GM21786 (cell line): Measurements from ENCODE around the gene SLC25A10.

ENCODE experiments used
- ATAC-seq: cut with Tn5 transposase; IDR thresholded peaks from one replicate; pipeline ENCODE4 v1.9.1; 2021; ENCODE audit not compliant: unreplicated experiment

The SLC25A10 gene

DNA sequence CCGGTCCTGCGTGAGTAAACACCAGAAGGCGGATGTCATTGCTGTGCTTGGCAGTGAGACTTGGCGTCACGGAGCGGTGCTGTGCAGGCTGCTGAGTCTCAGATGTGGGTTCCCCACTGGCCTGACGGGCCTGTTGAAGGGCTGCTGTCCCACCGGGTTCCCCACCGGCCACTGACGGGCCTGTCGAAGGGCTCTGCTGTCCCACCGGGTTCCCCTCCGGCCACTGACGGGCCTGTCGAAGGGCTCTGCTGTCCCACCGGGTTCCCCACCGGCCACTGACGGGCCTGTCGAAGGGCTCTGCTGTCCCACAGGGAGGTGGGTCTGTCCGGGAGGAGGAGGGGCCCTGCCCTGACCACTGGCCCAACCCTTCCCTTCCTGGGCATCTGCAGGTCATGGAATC lies 25.5 kb upstream of the SLC25A10 start:
- no peak for ATAC-seq

DNA sequence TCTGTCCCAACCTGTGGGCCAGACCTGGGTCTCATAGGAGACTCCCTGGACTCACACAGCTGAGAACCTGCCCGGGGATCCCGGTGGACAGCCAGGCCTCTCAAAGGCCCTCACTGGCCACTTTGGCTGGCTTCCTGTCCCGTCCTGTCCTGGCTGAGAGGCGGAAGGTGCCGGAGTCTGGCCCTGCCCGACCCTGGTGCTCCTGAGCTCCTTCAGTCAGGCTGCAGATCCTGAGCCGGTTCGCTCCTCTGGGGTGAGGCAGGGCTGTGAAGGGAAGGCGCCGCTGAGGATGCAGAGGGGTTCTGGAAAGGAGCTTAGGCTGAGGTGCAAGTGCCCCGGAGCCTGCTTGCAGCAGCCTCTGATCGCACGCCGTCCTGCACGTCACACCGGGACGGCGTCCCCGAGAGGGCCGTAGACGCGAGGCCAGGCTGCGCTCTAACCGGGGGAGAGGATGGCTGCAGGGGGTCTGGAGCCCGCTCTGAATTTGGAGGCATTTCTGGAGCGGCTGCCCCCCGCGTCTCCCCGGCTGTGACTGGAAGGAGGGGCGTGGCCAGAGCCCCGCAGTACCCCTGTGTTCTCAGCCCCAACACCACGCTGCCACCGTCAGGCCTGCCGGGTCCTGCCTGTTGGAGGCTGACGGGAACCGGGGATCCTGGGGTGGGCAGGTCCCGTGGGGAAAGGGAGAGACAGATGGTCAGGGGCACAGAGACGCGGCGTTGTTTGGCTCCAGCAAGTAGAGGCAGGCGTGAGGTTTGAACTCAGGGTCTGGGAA lies 24.1 kb upstream of the SLC25A10 start:
- ATAC-seq: no peak

DNA sequence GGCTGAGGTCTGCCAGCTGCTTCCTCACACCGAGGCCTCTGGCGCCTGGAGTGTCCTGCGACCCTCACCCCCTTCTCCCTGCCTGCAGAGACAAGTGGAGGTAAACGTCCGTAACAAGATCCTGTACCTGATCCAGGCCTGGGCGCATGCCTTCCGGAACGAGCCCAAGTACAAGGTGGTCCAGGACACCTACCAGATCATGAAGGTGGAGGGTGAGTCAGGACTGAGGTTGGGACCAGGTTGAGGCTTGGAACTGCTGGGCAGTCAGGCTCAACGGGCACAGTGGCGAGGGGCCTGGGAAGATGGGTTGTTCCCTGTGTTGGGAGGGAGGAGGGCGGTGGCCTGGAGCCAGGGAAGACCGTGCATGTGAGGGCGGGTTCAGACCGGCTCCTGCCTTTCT lies 23.5 kb upstream of the SLC25A10 start:
- no peak for ATAC-seq

GRCh38 chr17:81690066-81690465 lies 22.0 kb upstream of the SLC25A10 start:
- no peak for ATAC-seq

- no peak for ATAC-seq
Observed at GRCh38 chr17:81690549-81690948, 21.5 kb upstream of the SLC25A10 start.

- no peak for ATAC-seq
Observed at GRCh38 chr17:81691196-81691595, 20.9 kb upstream of the SLC25A10 start.

- ATAC-seq: no peak
Observed at GRCh38 chr17:81691608-81692007, 20.5 kb upstream of the SLC25A10 start.

DNA sequence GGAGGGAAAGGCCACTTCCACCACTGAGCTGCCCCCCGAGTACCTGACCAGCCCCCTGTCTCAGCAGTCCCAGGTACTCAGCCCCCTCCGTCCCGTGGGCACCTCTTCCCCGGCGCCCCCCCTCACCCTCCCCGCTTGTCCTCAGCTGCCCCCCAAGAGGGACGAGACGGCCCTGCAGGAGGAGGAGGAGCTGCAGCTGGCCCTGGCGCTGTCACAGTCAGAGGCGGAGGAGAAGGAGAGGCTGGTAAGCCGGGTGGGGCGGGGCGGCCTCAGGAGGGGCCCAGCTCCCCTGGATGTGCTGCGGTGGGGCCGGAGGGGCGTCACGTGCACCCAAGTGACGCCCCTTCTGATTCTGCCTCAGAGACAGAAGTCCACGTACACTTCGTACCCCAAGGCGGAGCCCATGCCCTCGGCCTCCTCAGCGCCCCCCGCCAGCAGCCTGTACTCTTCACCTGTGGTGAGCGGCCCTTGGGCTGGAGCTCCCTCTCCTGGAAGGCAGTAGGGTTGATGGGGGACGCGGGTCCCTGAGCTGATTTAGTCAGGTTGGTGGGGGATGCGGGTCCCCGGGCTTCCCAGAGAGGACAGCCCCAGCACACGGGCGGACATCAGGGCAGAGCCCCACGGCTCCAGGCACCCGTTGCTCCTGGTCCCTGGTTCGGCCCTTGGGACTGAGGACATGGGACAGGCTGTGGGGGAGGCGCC lies 18.4 kb upstream of the SLC25A10 start:
- ATAC-seq: no peak

GRCh38 chr17:81694810-81695209 lies 17.3 kb upstream of the SLC25A10 start:
- ATAC-seq: no peak

- ATAC-seq: no peak
Observed at GRCh38 chr17:81695211-81695610, 16.9 kb upstream of the SLC25A10 start.

- no peak for ATAC-seq
Observed at GRCh38 chr17:81695801-81696200, 16.3 kb upstream of the SLC25A10 start.

DNA sequence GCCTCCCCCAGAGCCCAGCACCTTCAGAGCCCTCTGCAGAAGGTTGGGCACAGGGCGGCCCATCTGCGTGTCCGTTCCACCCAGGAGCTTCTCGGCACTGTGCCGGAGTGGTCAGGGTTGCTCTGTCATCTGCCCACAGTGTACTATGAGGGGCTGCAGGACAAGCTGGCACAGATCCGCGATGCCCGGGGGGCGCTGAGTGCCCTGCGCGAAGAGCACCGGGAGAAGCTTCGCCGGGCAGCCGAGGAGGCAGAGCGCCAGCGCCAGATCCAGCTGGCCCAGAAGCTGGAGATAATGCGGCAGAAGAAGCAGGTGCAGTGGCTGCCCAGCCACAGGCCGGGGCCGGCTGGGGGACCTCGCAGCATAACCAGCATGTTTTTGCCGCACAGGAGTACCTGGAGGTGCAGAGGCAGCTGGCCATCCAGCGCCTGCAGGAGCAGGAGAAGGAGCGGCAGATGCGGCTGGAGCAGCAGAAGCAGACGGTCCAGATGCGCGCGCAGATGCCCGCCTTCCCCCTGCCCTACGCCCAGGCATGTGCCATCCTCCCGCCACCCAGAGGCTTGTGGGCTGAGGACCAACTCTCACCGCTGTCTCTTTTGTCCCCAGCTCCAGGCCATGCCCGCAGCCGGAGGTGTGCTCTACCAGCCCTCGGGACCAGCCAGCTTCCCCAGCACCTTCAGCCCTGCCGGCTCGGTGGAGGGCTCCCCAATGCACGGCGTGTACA lies 15.7 kb upstream of the SLC25A10 start:
- ATAC-seq: no peak

GRCh38 chr17:81697261-81698044 lies 14.6 kb upstream of the SLC25A10 start:
- no peak for ATAC-seq

DNA sequence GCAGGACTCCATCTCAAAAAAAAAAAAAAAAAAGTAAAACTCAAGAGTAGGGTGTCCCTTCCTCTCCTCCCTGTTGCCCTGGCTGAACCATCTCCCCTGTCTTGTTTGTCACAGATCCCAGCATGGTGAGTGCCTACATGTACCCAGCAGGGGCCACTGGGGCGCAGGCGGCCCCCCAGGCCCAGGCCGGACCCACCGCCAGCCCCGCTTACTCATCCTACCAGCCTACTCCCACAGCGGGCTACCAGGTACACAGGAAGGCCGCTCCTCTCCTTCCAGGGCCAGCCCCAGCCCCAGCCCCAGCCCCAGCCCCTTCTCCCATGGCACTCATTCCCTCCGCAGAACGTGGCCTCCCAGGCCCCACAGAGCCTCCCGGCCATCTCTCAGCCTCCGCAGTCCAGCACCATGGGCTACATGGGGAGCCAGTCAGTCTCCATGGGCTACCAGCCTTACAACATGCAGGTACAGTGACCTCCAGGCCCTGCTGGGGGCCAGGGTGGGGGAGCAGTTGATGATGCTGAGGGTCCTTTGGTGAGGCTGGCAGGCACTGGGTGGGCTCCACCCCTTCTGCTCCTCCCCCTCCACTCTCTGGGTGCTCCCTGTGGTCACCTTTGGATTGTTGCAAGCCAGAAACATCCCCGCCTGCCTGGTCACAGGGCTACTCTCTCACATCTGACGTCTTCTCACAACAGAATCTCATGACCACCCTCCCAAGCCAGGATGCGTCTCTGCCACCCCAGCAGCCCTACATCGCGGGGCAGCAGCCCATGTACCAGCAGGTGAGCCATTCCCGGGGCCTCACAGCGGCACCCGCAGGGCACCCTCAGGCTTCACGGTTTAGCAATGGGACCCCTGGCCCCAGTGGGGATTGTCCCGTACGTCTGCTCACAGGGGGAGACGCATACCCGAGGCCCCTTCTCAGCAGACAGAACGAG lies 11.5 kb upstream of the SLC25A10 start:
- no peak for ATAC-seq

DNA sequence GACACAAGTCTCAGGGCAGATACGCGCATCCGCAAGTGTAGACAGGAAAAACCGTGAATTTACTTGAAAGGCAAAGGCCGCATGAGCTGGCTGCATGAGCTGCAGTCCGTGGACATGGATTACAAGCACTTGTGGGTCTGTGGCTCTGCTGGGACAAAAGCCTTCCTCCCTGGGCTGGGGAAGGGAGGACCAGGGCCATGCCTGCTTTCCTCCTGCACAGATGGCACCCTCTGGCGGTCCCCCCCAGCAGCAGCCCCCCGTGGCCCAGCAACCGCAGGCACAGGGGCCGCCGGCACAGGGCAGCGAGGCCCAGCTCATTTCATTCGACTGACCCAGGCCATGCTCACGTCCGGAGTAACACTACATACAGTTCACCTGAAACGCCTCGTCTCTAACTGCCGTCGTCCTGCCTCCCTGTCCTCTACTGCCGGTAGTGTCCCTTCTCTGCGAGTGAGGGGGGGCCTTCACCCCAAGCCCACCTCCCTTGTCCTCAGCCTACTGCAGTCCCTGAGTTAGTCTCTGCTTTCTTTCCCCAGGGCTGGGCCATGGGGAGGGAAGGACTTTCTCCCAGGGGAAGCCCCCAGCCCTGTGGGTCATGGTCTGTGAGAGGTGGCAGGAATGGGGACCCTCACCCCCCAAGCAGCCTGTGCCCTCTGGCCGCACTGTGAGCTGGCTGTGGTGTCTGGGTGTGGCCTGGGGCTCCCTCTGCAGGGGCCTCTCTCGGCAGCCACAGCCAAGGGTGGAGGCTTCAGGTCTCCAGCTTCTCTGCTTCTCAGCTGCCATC lies 10.6 kb upstream of the SLC25A10 start:
- ATAC-seq: no peak

DNA sequence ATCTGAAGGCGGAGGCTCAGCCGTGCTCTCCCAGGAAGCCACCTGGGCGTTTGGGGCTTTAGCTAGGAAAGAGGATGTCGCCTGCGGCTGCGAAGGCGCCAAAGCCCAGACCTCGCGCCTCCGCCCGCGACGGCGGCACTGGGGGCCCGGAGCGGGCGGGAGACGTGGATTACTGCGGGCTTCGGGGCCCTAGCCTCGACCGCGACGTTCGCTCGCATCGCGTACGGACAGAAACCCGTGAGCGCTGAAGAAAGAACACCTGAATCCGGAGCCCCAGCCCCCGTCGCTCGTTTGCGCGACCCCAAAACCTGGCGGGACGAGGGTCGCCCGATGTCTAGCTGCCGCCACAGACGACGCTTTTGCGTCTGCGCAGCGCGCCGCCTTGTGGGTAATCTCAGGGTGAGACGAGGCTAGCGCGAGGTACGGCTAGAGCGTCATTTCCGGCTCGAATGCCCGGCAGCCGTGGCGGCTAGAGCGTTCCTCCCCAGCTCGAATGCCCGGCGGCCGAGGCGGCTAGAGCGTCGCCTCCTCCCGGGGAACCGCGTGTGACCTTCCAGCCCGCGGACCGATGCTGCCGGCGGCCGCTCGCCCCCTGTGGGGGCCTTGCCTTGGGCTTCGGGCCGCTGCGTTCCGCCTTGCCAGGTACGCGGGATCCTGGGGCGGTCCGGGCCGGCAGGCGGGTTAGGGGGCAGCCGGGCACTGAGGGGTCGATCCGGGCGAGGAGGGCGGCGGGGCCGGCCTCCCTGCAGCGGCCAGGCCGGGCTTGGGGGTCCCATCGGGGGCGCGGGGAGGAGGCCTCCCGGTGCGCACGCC lies 8.9 kb upstream of the SLC25A10 start, which contains the start of gene MRPL12:
Gene MRPL12, plus strand, starts transcription at position 434 of the 813 bp plus-strand sequence. Its CDS starts 135 bp downstream, at position 569.
- ATAC-seq: peak; percentile 87

DNA sequence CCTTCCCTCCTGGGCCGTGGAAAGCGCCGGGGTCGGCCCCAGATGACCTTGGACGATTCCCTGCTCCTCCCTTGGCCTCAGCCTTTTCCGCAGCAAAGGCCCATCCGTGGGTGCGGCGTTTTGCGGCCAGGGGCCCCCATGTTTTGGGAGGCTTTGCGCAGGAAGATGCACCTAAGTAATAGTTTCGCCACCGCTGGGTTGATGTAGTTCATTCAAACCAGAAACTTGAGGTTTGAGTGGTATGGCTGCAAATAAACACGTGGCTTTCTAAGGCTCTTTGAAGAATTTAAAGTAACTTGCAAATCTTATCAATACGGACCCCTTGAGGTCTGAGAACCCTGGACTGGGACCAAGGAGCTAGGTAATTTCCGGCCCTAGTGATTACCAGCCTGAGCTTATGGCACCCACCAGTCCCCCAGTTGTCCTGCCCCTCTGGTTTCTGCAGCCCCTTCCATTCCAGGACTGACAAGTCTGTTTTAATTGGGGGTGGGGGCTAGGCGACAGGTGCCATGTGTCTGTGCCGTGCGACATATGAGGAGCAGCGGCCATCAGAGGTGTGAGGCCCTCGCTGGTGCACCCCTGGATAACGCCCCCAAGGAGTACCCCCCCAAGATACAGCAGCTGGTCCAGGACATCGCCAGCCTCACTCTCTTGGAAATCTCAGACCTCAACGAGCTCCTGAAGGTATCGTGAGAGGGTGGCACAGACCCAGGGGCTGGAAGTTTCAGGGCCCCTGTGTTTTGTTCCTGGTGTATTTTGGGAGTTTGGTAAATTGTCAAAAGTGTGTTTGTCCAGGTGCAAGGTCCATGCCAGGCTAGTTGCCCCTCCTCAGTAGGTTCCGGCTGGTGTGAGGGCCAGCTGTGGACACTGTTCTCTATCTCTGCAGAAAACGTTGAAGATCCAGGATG lies 8.1 kb upstream of the SLC25A10 start:
- no peak for ATAC-seq
